Adrenal gland (tissue), 12 donors: ENCODE data around the gene ZSCAN31. TPM values are rescaled to one million over a fixed set of nuclear protein-coding genes. Genes with fewer than 3 reads are reported as not detected.
"Not testable (repeated sequence)": the region's sequence is repeated elsewhere in the genome, so short reads cannot be mapped to it uniquely, and the experiment has no call there.

Source experiments
- DNase-seq, 7 donors: peaks; one replicate each; pipeline ENCODE4 v3.0.0-alpha.2; 2019 to 2020
- H3K27ac ChIP-seq, 5 donors: fragments of 200-600 bp; sonication (generic) in 4 of 5; 1 replicate in 3 of 5; 2 replicates in 2 of 5; pipeline versions ENCODE4 v1.5.1 to v1.8.0; 2016 to 2020; ENCODE audit warnings: mild to moderate bottlenecking in 1 of 5
- H3K27me3 ChIP-seq: fragments of 200-600 bp; 2 replicates; pipeline ENCODE4 v1.8.0; 2021
- H3K36me3 ChIP-seq, 2 donors: fragments of 200-600 bp; replicated peaks in 1 of 2; 1 replicate in 1 of 2; 2 replicates in 1 of 2; pipeline versions ENCODE4 v1.5.1 to v1.8.0; 2018 to 2022
- H3K4me1 ChIP-seq, 2 donors: fragments of 200-600 bp; replicated peaks in 1 of 2; 1 replicate in 1 of 2; 2 replicates in 1 of 2; pipeline versions ENCODE4 v1.5.1 to v1.8.0; 2018 to 2021
- H3K4me3 ChIP-seq, 4 donors: fragments of 200-600 bp; sonication (generic) in 3 of 4; one replicate each; pipeline ENCODE4 v1.5.1; 2016 to 2018
- H3K9me3 ChIP-seq, 3 donors: fragments of 200-600 bp; sonication (generic) in 1 of 3; replicated peaks in 1 of 3; 1 replicate in 2 of 3; 2 replicates in 1 of 3; pipeline versions ENCODE4 v1.5.1 to v1.8.0; 2016 to 2021
- CTCF ChIP-seq, 6 experiments: fragments of 450-650 bp in 4 of 6; fragments of 200-600 bp in 2 of 6; sonication (generic) in 1 of 6; IDR thresholded peaks; 1 replicate in 5 of 6; 2 replicates in 1 of 6; pipeline versions ENCODE4 v1.5.1 to v1.8.0; 2016 to 2021; ENCODE audit warnings: antibody characterized with exemption in 6 of 6, mild to moderate bottlenecking in 2 of 6, moderate library complexity in 1 of 6
- POLR2A ChIP-seq, 2 donors: fragments of 450-650 bp; IDR thresholded peaks; one replicate each; pipeline ENCODE4 v1.6.1; 2017; ENCODE audit warnings: antibody characterized with exemption in 2 of 2, mild to moderate bottlenecking in 2 of 2, moderate library complexity in 1 of 2
- WGBS, 4 donors: extraction: QIAGEN DNeasy Blood & Tissue Kit in 2 of 4; methylation state at CpG; one replicate each; pipeline versions ENCODE4 v1.1.5 to v1.1.7; 2013 to 2017; 5-methylcytosine and 5-hydroxymethylcytosine counted together
- intact Hi-C, 2 donors: fragments of 100-400 bp; cut with DNase I; formaldehyde crosslinking; loops; one replicate each; pipeline versions ENCODE4 v1.14.1 to v1.15.0; 2022 to 2023
- polyA plus RNA-seq, 3 donors: library from polyadenylated mRNA; stranded (reverse); fragments of 200-250 nt in 2 of 3; fragments of 350-450 nt in 1 of 3; fragmentation: Illumina TruSeq in 1 of 3; extraction: RNeasy Lipid Tissue Mini Kit (QIAGEN cat#74804) in 1 of 3; gene quantifications; one replicate each; pipeline ENCODE4 v1.2.3, GENCODE V29; 2013 to 2014
- total RNA-seq, 9 donors: library from RNA; depleted of rRNA in 4 of 9; stranded (reverse); fragments of >200 nt in 4 of 9; fragments of 120-200 nt in 1 of 9; fragmentation: NEBNext Ultra II Directional in 1 of 9; extraction: Animal tissue kit (Norgen Biotek cat#: 25700) in 1 of 9; gene quantifications; one replicate each; pipeline versions ENCODE4 v1.1.0 to v1.2.4, GENCODE V29; 2013 to 2023
- donor health status: healthy with polysubstance abuse.
- donor health status: Bipolar disorder and iron deficiency.
- donor health status: DM: yes; HTN: yes; CAD: no.
- donor health status: DM: no; HTN: no; CAD: no.
- donor health status: DM: no; HTN: no; CAD: no.
- donor health status: DM: yes; HTN: yes; CAD: no.

ZSCAN31 gene
- total and polyA plus RNA-seq, 12 donors, result 2.3 to 13.5 (median 7.2) TPM

DNA sequence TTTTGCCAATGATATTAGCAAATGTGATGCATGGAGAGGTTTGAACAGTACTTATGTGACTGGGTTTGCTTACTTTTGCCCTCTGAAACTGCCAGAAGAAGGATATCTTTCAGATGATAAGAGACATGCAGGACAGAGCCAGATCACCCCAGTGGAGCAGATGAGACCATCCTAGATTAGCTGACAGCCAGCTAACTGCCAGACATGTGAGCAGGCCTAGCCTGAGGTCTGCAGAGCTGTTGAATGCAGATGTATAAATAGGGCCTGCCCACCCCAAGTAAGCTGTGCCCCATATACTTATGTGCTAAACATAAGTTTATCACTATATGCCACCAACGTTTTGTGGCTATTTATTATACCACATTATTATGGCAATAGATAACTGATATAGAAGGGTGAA lies 5.9 kb downstream of the ZSCAN31 start:
- Histone ChIP-seq H3K9me3 (peaks cover 0 to 23% (median 0%) of the 10 kb centered on the region in 3 donors), H3K27ac (no peak overlapping the region), H3K27me3 (no peaks in the 10 kb centered on the region), H3K4me1 (peaks cover 3% of the 10 kb centered on the region in 2 donors), H3K36me3 (peaks cover 0 to 12% of the 10 kb centered on the region in 2 donors), H3K4me3 (no peak overlapping the region)
- TF ChIP-seq POLR2A (IDR thresholded peaks at IDR 0.05) (no peak), CTCF (IDR thresholded peaks at IDR 0.05) (no peak)
- 46 to 69% (median 60%) methylated on average over 1 of the region's 1 CpG for WGBS, 4 donors
- no peak for DNase-seq
- intact Hi-C loops, result no loop called here

- H3K9me3 ChIP-seq, result peaks cover 0 to 25% (median 0%) of the 10 kb centered on the region in 3 donors
- no peaks in the 10 kb centered on the region for H3K27me3 ChIP-seq
- DNase-seq, result no peak
- 93 to 96% (median 95%) methylated on average over 7 of the region's 7 CpGs for WGBS, 4 donors
- no peak overlapping the region for H3K27ac ChIP-seq
- intact Hi-C loops, result no loop called here
- no peaks in the 10 kb centered on the region for H3K4me1 ChIP-seq
- H3K36me3 ChIP-seq, result peaks cover 0 to 12% of the 10 kb centered on the region in 2 donors
- TF ChIP-seq POLR2A (IDR thresholded peaks at IDR 0.05), result no peak
- no peak for TF ChIP-seq CTCF (IDR thresholded peaks at IDR 0.05)
- no peak overlapping the region for H3K4me3 ChIP-seq
Measured at GRCh38 chr6:28326371-28326948, 9.5 kb downstream of the ZSCAN31 start.

GRCh38 chr6:28323813-28324424 lies 12.0 kb downstream of the ZSCAN31 start:
- H3K9me3 ChIP-seq, result peaks cover 0 to 25% (median 0%) of the 10 kb centered on the region in 3 donors
- peaks cover 0 to 12% of the 10 kb centered on the region in 2 donors for H3K36me3 ChIP-seq
- TF ChIP-seq POLR2A (IDR thresholded peaks at IDR 0.05) (no peak), CTCF (IDR thresholded peaks at IDR 0.05) (no peak)
- 90 to 100% (median 100%) methylated on average over 1 of the region's 1 CpG for WGBS, 4 donors
- H3K4me3 ChIP-seq, result no peak overlapping the region
- no peak overlapping the region for H3K27ac ChIP-seq
- intact Hi-C loops, result no loop called here
- no peak for DNase-seq
- H3K27me3 ChIP-seq, result no peaks in the 10 kb centered on the region
- H3K4me1 ChIP-seq, result no peaks in the 10 kb centered on the region

- intact Hi-C loops, result no loop called here
- Histone ChIP-seq H3K36me3 (peaks cover 0 to 12% of the 10 kb centered on the region in 2 donors), H3K9me3 (peaks cover 0 to 25% (median 0%) of the 10 kb centered on the region in 3 donors)
Measured at GRCh38 chr6:28322661-28323060, 13.3 kb downstream of the ZSCAN31 start.

GRCh38 chr6:28317866-28318265 lies 18.1 kb downstream of the ZSCAN31 start:
- H3K27me3 ChIP-seq, H3K36me3 ChIP-seq, H3K27ac ChIP-seq, intact Hi-C loops, DNase-seq, H3K4me3 ChIP-seq, H3K4me1 ChIP-seq, H3K9me3 ChIP-seq: not testable (repeated sequence)
- 87 to 92% (median 89%) methylated on average over 8 of the region's 8 CpGs for WGBS, 4 donors

More at GRCh38 chr6:28322661-28323060, 13.3 kb downstream of the ZSCAN31 start:
- 89 to 100% (median 96%) methylated on average over 3 of the region's 3 CpGs for WGBS, 4 donors
- Histone ChIP-seq H3K27me3 (no peaks in the 10 kb centered on the region), H3K4me3 (no peak overlapping the region), H3K4me1 (no peaks in the 10 kb centered on the region), H3K27ac (no peak overlapping the region)
- DNase-seq, result no peak
- no peak for TF ChIP-seq CTCF (IDR thresholded peaks at IDR 0.05)
- no peak for TF ChIP-seq POLR2A (IDR thresholded peaks at IDR 0.05)
